Measurements from ENCODE around the gene LCE1F. TPM values are rescaled to one million over a fixed set of nuclear protein-coding genes. Genes with fewer than 3 reads are reported as not detected.

LCE1F gene
- total RNA-seq, 1 experiment from 2014 or later = not detected

DNA sequence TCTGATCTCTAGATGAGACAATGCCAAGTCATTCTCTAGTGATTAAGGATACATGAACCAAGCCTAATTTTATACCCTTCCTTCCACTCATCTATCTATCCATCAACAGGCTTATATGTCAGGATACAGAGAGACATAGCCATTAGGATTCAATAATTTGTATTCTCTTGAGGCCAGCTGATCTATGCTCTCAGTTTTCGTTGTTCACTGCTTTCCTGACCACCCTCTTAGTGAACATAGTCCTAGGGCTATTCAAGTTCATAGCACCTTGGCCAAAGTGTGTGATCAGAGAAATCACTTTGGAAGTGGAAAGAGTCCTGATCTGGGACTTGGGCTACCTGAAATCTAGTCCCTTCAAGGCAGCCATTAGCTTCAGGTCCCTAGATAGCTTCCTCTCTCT is 21.4 kb upstream of the LCE1F start:
- H3K36me3 ChIP-seq (ENCODE audit: control insufficient read depth in 1 of 2, insufficient read depth in 2 of 2, low read length in 2 of 2) = no peaks in the 10 kb centered on the region
- H3K27ac ChIP-seq (ENCODE audit: low read depth, low read length) = no peak overlapping the region
- H3K79me2 ChIP-seq (ENCODE audit: insufficient read depth, low read length) = no peaks in the 10 kb centered on the region
- no TSS peak for BruUV-seq (replicated peaks)
- H3K4me2 ChIP-seq (ENCODE audit: low read length) = no peak overlapping the region
- no peaks in the 10 kb centered on the region for H3K9me2 ChIP-seq (ENCODE audit: insufficient read depth)
- RAD21 ChIA-PET (ENCODE audit: low non-redundant PET in 1 of 2, low total read pairs in 2 of 2, uncharacterized antibody in 2 of 2, unreplicated experiment in 2 of 2) = no interaction called here
- DNase-seq (ENCODE audit: low read depth, low spot score) (no peak), ATAC-seq (no peak)
- POLR2A ChIA-PET = no interaction called here
- TF ChIP-seq ELF1 (IDR thresholded peaks at IDR 0.05; ENCODE audit: borderline replicate concordance, low read depth) = no peak
- no peak for TF ChIP-seq CBX3 (IDR thresholded peaks at IDR 0.05; ENCODE audit: low read depth)
- TF ChIP-seq CEBPB (IDR thresholded peaks at IDR 0.05; ENCODE audit: low read depth) = no peak
- no peak for TF ChIP-seq FOSL1 (IDR thresholded peaks at IDR 0.05; ENCODE audit: low read depth)
- TF ChIP-seq RAD21 (IDR thresholded peaks at IDR 0.05; ENCODE audit: low read depth) = no peak
- TF ChIP-seq POLR2AphosphoS5 (IDR thresholded peaks at IDR 0.05; ENCODE audit: low read depth, low read length) = no peak
- TF ChIP-seq POLR2A (IDR thresholded peaks at IDR 0.05; ENCODE audit: borderline replicate concordance, extremely low read depth, insufficient read depth, insufficient read length) = no peak
- TF ChIP-seq, protein P1, sequence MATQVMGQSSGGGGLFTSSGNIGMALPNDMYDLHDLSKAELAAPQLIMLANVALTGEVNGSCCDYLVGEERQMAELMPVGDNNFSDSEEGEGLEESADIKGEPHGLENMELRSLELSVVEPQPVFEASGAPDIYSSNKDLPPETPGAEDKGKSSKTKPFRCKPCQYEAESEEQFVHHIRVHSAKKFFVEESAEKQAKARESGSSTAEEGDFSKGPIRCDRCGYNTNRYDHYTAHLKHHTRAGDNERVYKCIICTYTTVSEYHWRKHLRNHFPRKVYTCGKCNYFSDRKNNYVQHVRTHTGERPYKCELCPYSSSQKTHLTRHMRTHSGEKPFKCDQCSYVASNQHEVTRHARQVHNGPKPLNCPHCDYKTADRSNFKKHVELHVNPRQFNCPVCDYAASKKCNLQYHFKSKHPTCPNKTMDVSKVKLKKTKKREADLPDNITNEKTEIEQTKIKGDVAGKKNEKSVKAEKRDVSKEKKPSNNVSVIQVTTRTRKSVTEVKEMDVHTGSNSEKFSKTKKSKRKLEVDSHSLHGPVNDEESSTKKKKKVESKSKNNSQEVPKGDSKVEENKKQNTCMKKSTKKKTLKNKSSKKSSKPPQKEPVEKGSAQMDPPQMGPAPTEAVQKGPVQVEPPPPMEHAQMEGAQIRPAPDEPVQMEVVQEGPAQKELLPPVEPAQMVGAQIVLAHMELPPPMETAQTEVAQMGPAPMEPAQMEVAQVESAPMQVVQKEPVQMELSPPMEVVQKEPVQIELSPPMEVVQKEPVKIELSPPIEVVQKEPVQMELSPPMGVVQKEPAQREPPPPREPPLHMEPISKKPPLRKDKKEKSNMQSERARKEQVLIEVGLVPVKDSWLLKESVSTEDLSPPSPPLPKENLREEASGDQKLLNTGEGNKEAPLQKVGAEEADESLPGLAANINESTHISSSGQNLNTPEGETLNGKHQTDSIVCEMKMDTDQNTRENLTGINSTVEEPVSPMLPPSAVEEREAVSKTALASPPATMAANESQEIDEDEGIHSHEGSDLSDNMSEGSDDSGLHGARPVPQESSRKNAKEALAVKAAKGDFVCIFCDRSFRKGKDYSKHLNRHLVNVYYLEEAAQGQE (IDR thresholded peaks at IDR 0.05; ENCODE audit: low read depth) = no peak
- TF ChIP-seq, protein P2, sequence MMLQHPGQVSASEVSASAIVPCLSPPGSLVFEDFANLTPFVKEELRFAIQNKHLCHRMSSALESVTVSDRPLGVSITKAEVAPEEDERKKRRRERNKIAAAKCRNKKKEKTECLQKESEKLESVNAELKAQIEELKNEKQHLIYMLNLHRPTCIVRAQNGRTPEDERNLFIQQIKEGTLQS (IDR thresholded peaks at IDR 0.05) = no peak
- TF ChIP-seq, protein P3, sequence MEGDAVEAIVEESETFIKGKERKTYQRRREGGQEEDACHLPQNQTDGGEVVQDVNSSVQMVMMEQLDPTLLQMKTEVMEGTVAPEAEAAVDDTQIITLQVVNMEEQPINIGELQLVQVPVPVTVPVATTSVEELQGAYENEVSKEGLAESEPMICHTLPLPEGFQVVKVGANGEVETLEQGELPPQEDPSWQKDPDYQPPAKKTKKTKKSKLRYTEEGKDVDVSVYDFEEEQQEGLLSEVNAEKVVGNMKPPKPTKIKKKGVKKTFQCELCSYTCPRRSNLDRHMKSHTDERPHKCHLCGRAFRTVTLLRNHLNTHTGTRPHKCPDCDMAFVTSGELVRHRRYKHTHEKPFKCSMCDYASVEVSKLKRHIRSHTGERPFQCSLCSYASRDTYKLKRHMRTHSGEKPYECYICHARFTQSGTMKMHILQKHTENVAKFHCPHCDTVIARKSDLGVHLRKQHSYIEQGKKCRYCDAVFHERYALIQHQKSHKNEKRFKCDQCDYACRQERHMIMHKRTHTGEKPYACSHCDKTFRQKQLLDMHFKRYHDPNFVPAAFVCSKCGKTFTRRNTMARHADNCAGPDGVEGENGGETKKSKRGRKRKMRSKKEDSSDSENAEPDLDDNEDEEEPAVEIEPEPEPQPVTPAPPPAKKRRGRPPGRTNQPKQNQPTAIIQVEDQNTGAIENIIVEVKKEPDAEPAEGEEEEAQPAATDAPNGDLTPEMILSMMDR (IDR thresholded peaks at IDR 0.05 in 2 of 3, conservative IDR thresholded peaks at IDR 0.05 in 1 of 3; ENCODE audit: borderline replicate concordance in 1 of 3, insufficient read depth in 1 of 3, low read depth in 2 of 3, low read length in 2 of 3) = no peak
- no peak for TF ChIP-seq JUND (IDR thresholded peaks at IDR 0.05)
- TF ChIP-seq EGR1 (IDR thresholded peaks at IDR 0.05; ENCODE audit: low read depth) = no peak
- TF ChIP-seq EZH2phosphoT487 (IDR thresholded peaks at IDR 0.05; ENCODE audit: borderline replicate concordance) = no peak
- TF ChIP-seq, protein P4, sequence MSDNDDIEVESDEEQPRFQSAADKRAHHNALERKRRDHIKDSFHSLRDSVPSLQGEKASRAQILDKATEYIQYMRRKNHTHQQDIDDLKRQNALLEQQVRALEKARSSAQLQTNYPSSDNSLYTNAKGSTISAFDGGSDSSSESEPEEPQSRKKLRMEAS (IDR thresholded peaks at IDR 0.05) = no peak
- TF ChIP-seq SRF (IDR thresholded peaks at IDR 0.05; ENCODE audit: low read depth) = no peak
- TF ChIP-seq ZFX (IDR thresholded peaks at IDR 0.05) = no peak
- TF ChIP-seq SP1 (IDR thresholded peaks at IDR 0.05; ENCODE audit: low read depth) = no peak
- intact Hi-C loops (cut with micrococcal nuclease) = no loop called here
- no peak overlapping the region for H3K4me3 ChIP-seq (replicated peaks in 1 of 2; ENCODE audit: low read depth in 1 of 2, low read length in 2 of 2)
- no peaks in the 10 kb centered on the region for H3K4me1 ChIP-seq (ENCODE audit: control insufficient read depth in 1 of 2, insufficient read depth in 2 of 2, low read length in 2 of 2)
- no peak overlapping the region for H2AFZ ChIP-seq (ENCODE audit: low read depth, low read length, poor library complexity, severe bottlenecking)
- peaks cover 43% of the 10 kb centered on the region for H3K27me3 ChIP-seq (ENCODE audit: insufficient read depth, low read length)
- H4K20me1 ChIP-seq (ENCODE audit: insufficient read depth) = no peaks in the 10 kb centered on the region
- CTCF ChIA-PET = no interaction called here
- no peak overlapping the region for H3K9ac ChIP-seq (ENCODE audit: low read length)
- no peaks in the 10 kb centered on the region for H3K9me3 ChIP-seq (ENCODE audit: control insufficient read depth in 1 of 2, insufficient read depth in 1 of 2, low read depth in 1 of 2, low read length in 2 of 2)
